T-cell (primary cell): ENCODE measurements around the gene RET. TPM values are rescaled to one million over a fixed set of nuclear protein-coding genes. Genes with fewer than 3 reads are reported as not detected.

Experiments used
- ATAC-seq, 4 experiments: fragments of 200-7000 bp in 3 of 4; fragments of 150-1000 bp in 1 of 4; cut with Tn5 transposase; replicated peaks in 1 of 4; 1 replicate in 3 of 4; 2 replicates in 1 of 4; pipeline ENCODE4 v1.10.0; 2021; ENCODE audit warnings: moderate library complexity in 3 of 4, mild to moderate bottlenecking in 2 of 4, moderate number of reproducible peaks in 1 of 4
- CTCF ChIA-PET, 2 donors: fragments of 300-600 bp; sonication (Branson Sonifier 250); formaldehyde crosslinking; loops; one replicate each; lab custom pipeline; 2022; ENCODE audit warnings: antibody characterized with exemption in 2 of 2; lab: Charles Lee
- POLR2A ChIA-PET, 2 donors: fragments of 300-600 bp; sonication (Branson Sonifier 250); formaldehyde crosslinking; loops; one replicate each; lab custom pipeline; 2022; ENCODE audit warnings: antibody characterized with exemption in 2 of 2; lab: Charles Lee
- DNase-seq, 35 experiments: peaks; one replicate each; pipeline versions ENCODE4 v3.0.0 to v3.0.0-alpha.2; 2013 to 2023
- H3K27ac ChIP-seq: one replicate; pipeline ENCODE4 v1.5.1; 2013; ENCODE audit warnings: low read length
- H3K27me3 ChIP-seq, 2 experiments: replicated peaks in 1 of 2; 1 replicate in 1 of 2; 2 replicates in 1 of 2; pipeline versions ENCODE4 v1.6.1 to v1.7.0; 2013; ENCODE audit warnings: low read length in 1 of 2, mixed read lengths in 1 of 2; ENCODE audit not compliant: control insufficient read depth in 2 of 2, insufficient read depth in 2 of 2; ENCODE audit errors: extremely low read depth in 1 of 2
- H3K36me3 ChIP-seq, 2 donors: 1 replicate in 1 of 2; 2 replicates in 1 of 2; pipeline versions ENCODE4 v1.6.1 to v1.7.0; 2013; ENCODE audit warnings: low read length in 1 of 2; ENCODE audit not compliant: control insufficient read depth in 2 of 2, insufficient read depth in 1 of 2; ENCODE audit errors: extremely low read depth in 1 of 2
- H3K4me1 ChIP-seq, 2 experiments: 1 replicate in 1 of 2; 2 replicates in 1 of 2; pipeline versions ENCODE4 v1.6.1 to v1.7.0; 2013; ENCODE audit warnings: low read length in 2 of 2, mixed read lengths in 1 of 2; ENCODE audit not compliant: insufficient read depth in 2 of 2, control insufficient read depth in 1 of 2; ENCODE audit errors: extremely low read depth in 1 of 2
- H3K4me3 ChIP-seq, 2 donors: 1 replicate in 1 of 2; 2 replicates in 1 of 2; pipeline versions ENCODE4 v1.5.1 to v1.7.0; 2013; ENCODE audit warnings: mild to moderate bottlenecking in 2 of 2, low read length in 1 of 2, moderate library complexity in 1 of 2; ENCODE audit not compliant: control insufficient read depth in 1 of 2; ENCODE audit errors: extremely low read depth in 1 of 2
- H3K9me3 ChIP-seq: 2 replicates; pipeline ENCODE4 v1.7.0; 2013
- H3K27ac Mint-ChIP-seq, 2 donors: one replicate each; pipeline ENCODE4 v1.8.0; 2020 to 2021; ENCODE audit warnings: mild to moderate bottlenecking in 2 of 2, mixed read lengths in 2 of 2
- H3K27me3 Mint-ChIP-seq, 2 donors: one replicate each; pipeline ENCODE4 v1.8.0; 2021 to 2022; ENCODE audit warnings: mixed read lengths in 2 of 2
- H3K36me3 Mint-ChIP-seq: one replicate; pipeline ENCODE4 v1.8.0; 2021; ENCODE audit warnings: mixed read lengths
- H3K4me1 Mint-ChIP-seq, 3 donors: one replicate each; pipeline ENCODE4 v1.8.0; 2020 to 2022; ENCODE audit warnings: mixed read lengths in 3 of 3, mild to moderate bottlenecking in 1 of 3
- H3K4me3 Mint-ChIP-seq, 3 donors: one replicate each; pipeline ENCODE4 v1.8.0; 2020 to 2022; ENCODE audit warnings: mild to moderate bottlenecking in 3 of 3, mixed read lengths in 3 of 3, moderate library complexity in 3 of 3
- H3K9me3 Mint-ChIP-seq, 3 donors: one replicate each; pipeline ENCODE4 v1.8.0; 2020 to 2022; ENCODE audit warnings: mixed read lengths in 3 of 3
- WGBS: methylation state at CpG from one replicate; pipeline ENCODE4 v1.1.5; 2013; ENCODE audit warnings: missing lambda C conversion rate; ENCODE audit not compliant: insufficient coverage; 5-methylcytosine and 5-hydroxymethylcytosine counted together
- total RNA-seq, 35 experiments: library from RNA in 6 of 35; stranded (reverse) in 6 of 35; fragments of 120-200 nt in 1 of 35; gene quantifications; one replicate each; pipeline versions ENCODE4 v1.2.1 to v1.2.4 and lab custom pipeline; 2013 to 2026

RET gene
- total RNA-seq, 5 donors from 2014 or later (not counting 1 experiment from before 2014, with no cell fraction given), result 0.13 to 0.25 (median 0.15) TPM; not detected in 2

- Mint-ChIP-seq H3K4me1 (peaks cover 21 to 40% (median 23%) of the 10 kb centered on the region in 3 donors), H3K4me3 (no peak overlapping the region), H3K36me3 (no peaks in the 10 kb centered on the region), H3K27me3 (no peaks in the 10 kb centered on the region), H3K27ac (peak overlapping the region; percentile 83 to 89), H3K9me3 (no peaks in the 10 kb centered on the region)
- Histone ChIP-seq H3K9me3 (no peaks in the 10 kb centered on the region), H3K4me3 (no peak overlapping the region), H3K27me3 (peaks cover 0 to 7% of the 10 kb centered on the region in 2 experiments), H3K36me3 (no peaks in the 10 kb centered on the region), H3K27ac (no peak overlapping the region), H3K4me1 (peaks cover 2 to 36% of the 10 kb centered on the region in 2 experiments)
- WGBS, result 90% methylated on average over 2 of the region's 4 CpGs
- peak in 1 of 35 experiments; percentile 21 for DNase-seq
- ChIA-PET POLR2A (no interaction called here), CTCF (no interaction called here)
- no peak for ATAC-seq
These were observed 45.2 kb downstream of the RET start for GRCh38 chr10:43122096-43122495.

- ATAC-seq, result no peak
- no peaks in the 10 kb centered on the region for H3K9me3 ChIP-seq
- ChIA-PET POLR2A (no interaction called here), CTCF (no interaction called here)
- Mint-ChIP-seq H3K9me3 (no peaks in the 10 kb centered on the region), H3K27me3 (no peaks in the 10 kb centered on the region), H3K4me1 (peaks cover 21 to 47% (median 26%) of the 10 kb centered on the region in 3 donors), H3K27ac (peak overlapping the region in 1 of 2 donors; percentile 16), H3K4me3 (no peak overlapping the region), H3K36me3 (no peaks in the 10 kb centered on the region)
- peaks cover 2 to 37% of the 10 kb centered on the region in 2 experiments for H3K4me1 ChIP-seq
- no peak overlapping the region for H3K27ac ChIP-seq
- H3K27me3 ChIP-seq, result peaks cover 0 to 7% of the 10 kb centered on the region in 2 experiments
- H3K4me3 ChIP-seq, result no peak overlapping the region
- H3K36me3 ChIP-seq, result no peaks in the 10 kb centered on the region
- 93% methylated on average over 3 of the region's 7 CpGs for WGBS
- DNase-seq, result no peak
These were observed 46.0 kb downstream of the RET start for GRCh38 chr10:43122826-43123225.

- H3K36me3 ChIP-seq, result no peaks in the 10 kb centered on the region
- CTCF ChIA-PET, result no interaction called here
- Mint-ChIP-seq H3K4me3 (no peak overlapping the region), H3K36me3 (no peaks in the 10 kb centered on the region), H3K27me3 (no peaks in the 10 kb centered on the region), H3K4me1 (peaks cover 21 to 49% (median 26%) of the 10 kb centered on the region in 3 donors), H3K9me3 (no peaks in the 10 kb centered on the region), H3K27ac (no peak overlapping the region)
- H3K27me3 ChIP-seq, result peaks cover 0 to 7% of the 10 kb centered on the region in 2 experiments
- H3K4me1 ChIP-seq, result peaks cover 2 to 37% of the 10 kb centered on the region in 2 experiments
- no peak overlapping the region for H3K4me3 ChIP-seq
- no peak overlapping the region for H3K27ac ChIP-seq
- POLR2A ChIA-PET, result no interaction called here
- ATAC-seq, result no peak
- DNase-seq, result no peak
- no peaks in the 10 kb centered on the region for H3K9me3 ChIP-seq
- 100% methylated on average over 2 of the region's 9 CpGs for WGBS
These were observed 46.7 kb downstream of the RET start for GRCh38 chr10:43123361-43124093.

GRCh38 chr10:43124094-43124521, 47.2 kb downstream of the RET start:
- Histone ChIP-seq H3K27ac (no peak overlapping the region), H3K36me3 (no peaks in the 10 kb centered on the region), H3K4me1 (peaks cover 2 to 43% of the 10 kb centered on the region in 2 experiments), H3K4me3 (no peak overlapping the region), H3K9me3 (no peaks in the 10 kb centered on the region), H3K27me3 (peaks cover 0 to 12% of the 10 kb centered on the region in 2 experiments)
- H3K4me3 Mint-ChIP-seq, result no peak overlapping the region
- ATAC-seq (no peak), DNase-seq (no peak)
- H3K9me3 Mint-ChIP-seq, result no peaks in the 10 kb centered on the region
- H3K27ac Mint-ChIP-seq, result peak overlapping the region in 1 of 2 donors; percentile 48
- CTCF ChIA-PET, result no interaction called here
- H3K27me3 Mint-ChIP-seq, result no peaks in the 10 kb centered on the region
- 77% methylated on average over 3 of the region's 6 CpGs for WGBS
- peaks cover 21 to 50% (median 30%) of the 10 kb centered on the region in 3 donors for H3K4me1 Mint-ChIP-seq
- POLR2A ChIA-PET, result no interaction called here
- no peaks in the 10 kb centered on the region for H3K36me3 Mint-ChIP-seq

GRCh38 chr10:43124574-43125273, 47.9 kb downstream of the RET start:
- peaks cover 2 to 41% of the 10 kb centered on the region in 2 experiments for H3K4me1 ChIP-seq
- no peak overlapping the region for H3K27ac ChIP-seq
- 82% methylated on average over 7 of the region's 9 CpGs for WGBS
- DNase-seq (peak in 1 of 35 experiments; percentile 20), ATAC-seq (no peak)
- H3K4me3 ChIP-seq, result no peak overlapping the region
- Mint-ChIP-seq H3K36me3 (no peaks in the 10 kb centered on the region), H3K4me3 (no peak overlapping the region), H3K4me1 (peaks cover 21 to 53% (median 36%) of the 10 kb centered on the region in 3 donors), H3K9me3 (no peaks in the 10 kb centered on the region), H3K27ac (no peak overlapping the region), H3K27me3 (no peaks in the 10 kb centered on the region)
- peaks cover 0 to 12% of the 10 kb centered on the region in 2 experiments for H3K27me3 ChIP-seq
- H3K36me3 ChIP-seq, result no peaks in the 10 kb centered on the region
- ChIA-PET POLR2A (no interaction called here), CTCF (no interaction called here)
- no peaks in the 10 kb centered on the region for H3K9me3 ChIP-seq

- peaks cover 19 to 51% (median 34%) of the 10 kb centered on the region in 3 donors for H3K4me1 Mint-ChIP-seq
These were observed 48.5 kb downstream of the RET start for GRCh38 chr10:43125274-43125845.

More at GRCh38 chr10:43125274-43125845, 48.5 kb downstream of the RET start:
- H3K4me1 ChIP-seq, result peaks cover 2 to 35% of the 10 kb centered on the region in 2 experiments
- ATAC-seq (no peak), DNase-seq (no peak)
- no peaks in the 10 kb centered on the region for H3K27me3 Mint-ChIP-seq
- no peaks in the 10 kb centered on the region for H3K36me3 Mint-ChIP-seq
- H3K27ac ChIP-seq, result no peak overlapping the region
- no peak overlapping the region for H3K4me3 ChIP-seq
- H3K36me3 ChIP-seq, result no peaks in the 10 kb centered on the region
- no peaks in the 10 kb centered on the region for H3K9me3 Mint-ChIP-seq
- 98% methylated on average over 6 of the region's 8 CpGs for WGBS
- no peak overlapping the region for H3K27ac Mint-ChIP-seq
- H3K9me3 ChIP-seq, result no peaks in the 10 kb centered on the region
- CTCF ChIA-PET, result no interaction called here
- H3K27me3 ChIP-seq, result peaks cover 0 to 12% of the 10 kb centered on the region in 2 experiments
- H3K4me3 Mint-ChIP-seq, result no peak overlapping the region
- POLR2A ChIA-PET, result no interaction called here
